HG03066 (cell line): ENCODE data around the gene TMEFF1.

Source experiments
- ATAC-seq: cut with Tn5 transposase; IDR thresholded peaks from one replicate; pipeline ENCODE4 v1.9.1; 2021; ENCODE audit warnings: low read depth; ENCODE audit not compliant: unreplicated experiment

TMEFF1 gene

DNA sequence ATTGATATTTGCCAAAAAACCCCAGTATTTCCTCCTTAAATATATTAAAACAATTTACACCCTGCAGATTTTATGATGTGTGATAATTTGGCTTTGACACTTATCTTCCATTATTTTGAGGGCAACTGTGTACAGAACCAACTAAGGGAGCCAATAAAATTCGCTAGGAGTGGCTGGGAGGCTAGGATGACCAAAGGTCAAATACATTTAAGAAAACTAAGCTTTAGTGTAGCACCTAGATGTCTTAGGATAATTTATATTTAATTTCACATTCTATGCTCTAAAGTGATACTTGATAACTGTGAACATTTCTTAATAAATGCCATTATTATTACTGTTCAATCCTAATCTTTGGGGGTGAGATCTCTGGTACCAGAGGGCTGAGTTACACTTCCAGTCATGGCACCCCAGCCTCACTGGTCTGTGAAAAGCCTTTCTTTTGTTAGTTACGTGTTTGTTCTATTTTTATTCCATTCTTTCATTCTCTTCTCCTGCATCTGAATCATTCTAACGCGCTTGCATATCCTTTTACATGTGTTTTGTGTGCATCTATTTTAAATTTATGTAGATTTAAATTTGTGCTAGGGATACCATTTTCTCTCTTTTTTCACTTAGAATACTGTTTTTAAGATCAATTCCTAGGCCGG lies 26.9 kb upstream of the TMEFF1 start:
- ATAC-seq: no peak

DNA sequence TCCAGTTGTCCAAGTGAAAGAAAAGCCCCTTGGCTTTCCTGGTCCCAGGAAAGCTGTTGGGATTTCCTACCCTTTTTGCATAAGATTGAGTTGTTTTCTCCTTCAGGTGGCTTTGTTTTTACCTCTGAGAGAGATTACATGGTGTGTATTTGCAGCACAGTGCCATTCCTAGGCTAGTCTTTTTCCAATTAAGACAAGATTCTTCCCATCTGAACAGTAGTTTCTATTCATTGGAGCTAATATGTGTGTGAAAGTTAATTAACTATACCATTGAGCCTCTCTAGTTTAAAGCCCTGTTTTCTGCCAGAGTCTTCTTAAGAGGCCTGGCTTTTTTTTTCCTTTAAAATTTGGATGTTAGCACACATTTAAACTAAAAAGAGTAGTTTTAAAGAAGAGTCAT lies 25.9 kb upstream of the TMEFF1 start:
- no peak for ATAC-seq

DNA sequence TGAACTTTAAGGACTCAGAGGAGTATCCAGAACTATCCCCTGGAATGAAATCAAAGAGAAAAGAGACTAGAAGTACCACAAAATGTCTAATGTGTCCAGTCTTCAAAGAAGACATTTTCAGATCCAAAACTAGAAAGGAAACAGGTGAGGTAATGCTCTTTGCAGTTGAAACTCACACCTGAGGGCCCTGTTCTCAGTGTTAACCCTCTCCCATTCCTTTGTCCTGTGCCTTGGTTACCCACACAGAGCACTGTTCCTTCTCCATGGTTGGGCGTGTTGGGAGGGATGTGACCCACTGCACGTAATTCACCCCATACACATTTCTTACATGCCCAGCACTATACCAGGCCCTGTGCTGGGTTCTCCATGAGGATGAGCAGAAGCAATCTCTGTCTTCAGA lies 24.7 kb upstream of the TMEFF1 start:
- ATAC-seq: no peak

DNA sequence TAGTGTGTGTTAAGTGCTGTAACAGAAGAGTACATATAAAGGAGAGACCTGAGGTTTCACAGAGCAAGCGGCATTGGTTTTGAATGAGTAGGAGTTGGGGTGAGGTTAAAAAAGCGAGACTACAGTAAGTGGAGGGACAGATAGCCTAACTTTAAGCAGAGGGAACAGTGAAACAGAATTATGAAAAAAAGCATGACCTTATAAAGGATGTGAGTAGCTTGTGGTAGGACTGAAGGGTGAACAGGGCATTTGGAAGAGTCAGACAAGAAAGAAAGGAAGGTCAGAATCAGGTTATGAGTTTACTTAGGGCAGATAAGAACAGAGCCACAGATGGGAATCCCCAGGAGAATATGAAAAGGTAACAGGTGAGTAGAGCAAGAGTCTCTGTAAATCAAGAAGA lies 23.5 kb upstream of the TMEFF1 start:
- ATAC-seq: peak; percentile 62

DNA sequence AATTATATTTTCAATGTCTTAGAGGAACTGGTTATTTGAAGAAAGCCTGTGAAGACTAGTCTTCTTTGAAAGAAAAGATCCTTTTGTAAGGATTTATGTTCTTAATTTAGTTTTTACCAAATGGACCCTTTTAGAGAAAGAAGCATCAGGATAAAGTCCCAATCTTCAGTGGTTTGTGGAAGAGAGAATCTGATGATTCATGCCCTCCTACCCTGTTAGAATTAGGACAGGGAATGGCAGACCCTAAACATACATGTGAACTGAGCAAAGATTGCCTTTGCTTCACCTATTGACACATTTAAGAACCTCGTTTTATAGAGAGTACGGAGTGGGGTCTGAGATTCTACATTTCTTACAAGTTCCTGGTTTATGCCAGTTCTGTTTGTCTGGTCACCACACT lies 20.1 kb upstream of the TMEFF1 start:
- ATAC-seq: no peak

DNA sequence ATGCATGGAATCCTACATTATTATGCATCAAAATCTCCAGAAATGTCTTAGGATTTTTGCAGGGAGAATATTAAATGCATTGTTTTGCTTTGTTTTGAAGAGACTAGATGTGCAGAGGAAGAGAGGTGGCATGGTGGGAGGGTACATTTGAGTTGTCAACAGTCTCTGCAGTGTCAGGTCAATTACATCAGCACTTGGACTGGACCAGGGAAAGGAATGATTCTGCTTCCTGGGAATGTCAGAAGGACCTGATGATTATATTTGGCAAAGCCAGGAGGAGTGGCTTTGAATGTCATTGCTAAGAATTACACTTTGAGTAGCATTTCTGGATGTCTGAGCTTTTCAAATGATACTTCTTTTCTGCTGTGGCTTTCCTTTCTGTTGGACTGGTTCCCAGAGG lies 17.5 kb upstream of the TMEFF1 start:
- ATAC-seq: no peak

DNA sequence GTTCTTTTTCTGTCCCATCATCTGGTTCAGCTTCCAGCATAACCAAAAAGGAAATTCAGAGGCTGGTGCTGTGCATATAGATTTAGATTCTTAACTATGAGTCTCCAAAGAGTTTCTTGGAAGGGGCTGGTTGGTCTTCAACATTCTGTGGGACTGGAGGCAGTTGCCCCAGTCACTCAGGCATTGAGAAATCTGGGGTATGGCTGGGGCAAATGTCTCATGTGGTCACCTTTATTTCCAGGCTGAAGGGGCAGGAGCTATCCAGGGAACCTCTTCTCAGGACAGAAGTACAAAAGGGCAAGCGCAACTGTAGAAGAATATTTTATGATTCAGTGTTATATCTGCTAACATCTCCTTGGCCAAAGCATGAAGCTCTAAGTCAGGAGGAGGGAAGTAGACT lies 15.4 kb upstream of the TMEFF1 start:
- ATAC-seq: no peak

DNA sequence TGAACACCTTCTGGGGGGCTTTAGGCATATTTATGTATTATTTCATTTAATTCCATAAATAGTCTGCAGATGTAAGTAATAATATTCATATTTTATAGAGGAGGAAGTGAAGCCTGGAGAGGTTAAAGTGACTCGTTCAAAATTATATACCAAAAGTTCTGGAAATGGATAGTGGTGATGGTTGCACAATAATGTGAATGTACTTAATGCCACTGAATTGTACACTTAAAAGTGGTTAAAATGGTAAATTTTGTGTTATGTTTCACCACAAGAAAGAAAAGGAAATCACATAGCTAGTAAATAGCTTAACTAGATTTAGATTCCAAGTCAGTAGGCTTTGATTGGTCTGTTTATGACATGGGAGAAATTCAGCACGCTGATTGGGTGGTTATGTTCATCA lies 13.0 kb upstream of the TMEFF1 start:
- ATAC-seq: no peak

DNA sequence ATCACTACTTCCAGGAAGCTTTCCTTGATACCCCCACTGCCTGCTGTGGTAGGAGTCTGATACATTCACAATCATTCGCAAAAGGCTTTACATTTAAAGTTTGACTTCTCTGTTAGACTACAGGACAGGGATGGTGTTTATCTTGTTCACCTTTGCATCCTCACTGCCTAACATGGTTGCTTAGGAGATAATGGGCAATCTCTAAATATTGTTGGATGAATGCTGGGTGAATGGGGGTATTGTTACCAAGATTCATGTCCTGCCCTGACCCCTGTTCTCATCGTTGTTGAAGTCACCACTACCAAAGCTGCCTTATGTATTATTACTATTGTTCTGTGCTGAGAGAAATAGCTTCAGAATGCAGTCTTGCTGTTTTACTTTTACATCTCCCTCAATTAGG lies 7.7 kb upstream of the TMEFF1 start:
- no peak for ATAC-seq

DNA sequence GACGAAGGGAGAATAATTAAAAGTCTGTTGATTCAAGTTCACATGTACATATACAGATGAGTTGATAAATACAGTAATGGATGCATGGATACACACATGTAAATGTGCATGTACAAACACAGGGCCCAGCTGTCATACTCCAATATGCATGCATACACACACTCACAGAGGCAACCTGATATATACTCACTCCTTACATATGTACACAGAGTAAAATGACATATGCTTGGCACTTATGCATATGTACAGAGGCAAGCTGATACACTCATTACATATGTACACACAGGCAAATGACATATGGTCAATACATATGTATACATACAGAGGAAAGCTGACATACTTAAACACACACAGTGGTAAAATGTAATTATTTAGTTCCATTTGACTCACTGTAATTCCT lies 7.2 kb upstream of the TMEFF1 start:
- ATAC-seq: no peak

DNA sequence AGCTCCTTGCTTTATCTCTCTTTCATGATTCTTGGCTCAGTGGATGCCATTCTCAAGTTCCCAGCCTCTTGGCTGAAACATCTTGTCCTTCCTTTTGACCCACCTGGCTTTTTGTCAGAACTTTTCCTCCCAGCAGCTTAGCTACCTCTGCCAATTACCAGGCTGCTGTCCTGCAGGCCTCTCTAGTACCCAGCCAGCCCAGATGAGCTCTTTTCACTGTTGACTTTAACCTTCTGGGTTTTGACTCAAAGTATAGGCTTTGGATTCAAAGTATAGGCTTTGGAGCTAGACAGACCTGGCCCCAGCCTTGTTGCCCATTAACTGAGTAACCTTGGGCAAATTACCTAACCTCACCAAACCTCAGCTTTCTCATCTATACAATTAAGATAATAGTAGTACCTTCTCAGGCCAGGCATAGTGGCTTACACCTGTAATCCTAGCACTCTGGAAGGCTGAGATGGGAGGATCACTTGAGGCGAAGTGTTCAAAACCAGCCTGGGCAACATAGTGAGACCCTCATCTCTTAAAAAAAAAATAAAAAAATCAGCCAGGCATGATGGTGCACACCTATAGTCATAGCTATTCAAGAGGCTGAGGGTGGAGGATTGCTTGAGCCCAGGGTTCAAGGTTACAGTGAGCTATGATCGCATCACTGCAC lies 6.6 kb upstream of the TMEFF1 start:
- no peak for ATAC-seq

DNA sequence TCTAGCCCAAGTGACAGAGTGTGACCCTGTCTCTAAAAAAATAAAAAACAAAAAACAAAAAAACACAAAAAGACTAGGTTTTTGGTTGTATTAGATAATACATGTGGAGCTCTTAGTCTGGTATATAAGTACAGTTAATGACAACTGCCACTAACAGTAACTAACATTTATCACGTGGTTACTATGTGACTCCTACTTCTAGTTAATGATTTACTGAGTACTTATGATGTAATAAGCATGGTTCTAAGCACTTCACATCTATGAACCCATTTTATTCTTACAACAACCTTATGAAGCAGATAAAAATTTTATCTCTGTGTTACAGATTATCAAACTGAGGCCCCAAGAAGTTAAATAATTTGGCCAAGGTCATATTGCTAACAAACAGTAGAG lies 6.1 kb upstream of the TMEFF1 start:
- ATAC-seq: peak; percentile 63

DNA sequence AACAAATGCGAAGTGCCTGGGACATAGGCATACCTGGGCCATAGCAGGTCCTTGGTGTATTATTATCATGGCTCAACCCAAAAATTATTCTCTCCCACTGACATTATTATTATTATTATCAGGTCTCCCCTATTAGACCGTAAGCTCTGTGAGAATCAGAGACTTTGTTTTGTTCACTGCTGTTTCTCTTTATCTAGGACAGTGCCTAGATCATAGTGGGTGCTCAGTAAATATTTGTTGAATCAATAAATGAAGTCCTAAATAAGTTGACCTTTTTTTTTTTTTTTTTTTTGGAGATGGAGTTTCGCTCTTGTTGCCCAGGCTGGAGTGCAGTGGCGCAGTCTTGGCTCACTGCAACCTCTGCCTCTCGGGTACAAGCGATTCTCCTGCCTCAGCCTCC lies 4.9 kb upstream of the TMEFF1 start:
- no peak for ATAC-seq

DNA sequence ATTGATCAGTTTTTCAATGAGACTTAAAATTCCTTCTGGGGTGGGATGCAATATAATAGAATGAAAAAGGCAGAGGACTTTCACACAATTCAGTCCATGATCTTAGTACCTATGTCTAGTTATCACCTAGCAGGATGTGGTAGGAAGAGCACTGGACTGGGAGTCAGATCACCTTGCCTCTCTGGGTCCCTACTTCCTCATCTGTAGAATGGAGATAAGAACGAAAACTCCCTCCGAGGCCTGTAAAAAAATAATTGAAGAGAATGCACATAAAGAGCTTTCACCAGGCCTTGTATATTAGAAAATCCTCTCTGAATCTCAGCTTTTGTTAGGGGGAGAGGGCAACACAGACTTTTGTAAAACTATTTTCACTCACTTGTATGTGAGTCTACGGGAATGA lies 681 bp upstream of the TMEFF1 start:
- no peak for ATAC-seq

DNA sequence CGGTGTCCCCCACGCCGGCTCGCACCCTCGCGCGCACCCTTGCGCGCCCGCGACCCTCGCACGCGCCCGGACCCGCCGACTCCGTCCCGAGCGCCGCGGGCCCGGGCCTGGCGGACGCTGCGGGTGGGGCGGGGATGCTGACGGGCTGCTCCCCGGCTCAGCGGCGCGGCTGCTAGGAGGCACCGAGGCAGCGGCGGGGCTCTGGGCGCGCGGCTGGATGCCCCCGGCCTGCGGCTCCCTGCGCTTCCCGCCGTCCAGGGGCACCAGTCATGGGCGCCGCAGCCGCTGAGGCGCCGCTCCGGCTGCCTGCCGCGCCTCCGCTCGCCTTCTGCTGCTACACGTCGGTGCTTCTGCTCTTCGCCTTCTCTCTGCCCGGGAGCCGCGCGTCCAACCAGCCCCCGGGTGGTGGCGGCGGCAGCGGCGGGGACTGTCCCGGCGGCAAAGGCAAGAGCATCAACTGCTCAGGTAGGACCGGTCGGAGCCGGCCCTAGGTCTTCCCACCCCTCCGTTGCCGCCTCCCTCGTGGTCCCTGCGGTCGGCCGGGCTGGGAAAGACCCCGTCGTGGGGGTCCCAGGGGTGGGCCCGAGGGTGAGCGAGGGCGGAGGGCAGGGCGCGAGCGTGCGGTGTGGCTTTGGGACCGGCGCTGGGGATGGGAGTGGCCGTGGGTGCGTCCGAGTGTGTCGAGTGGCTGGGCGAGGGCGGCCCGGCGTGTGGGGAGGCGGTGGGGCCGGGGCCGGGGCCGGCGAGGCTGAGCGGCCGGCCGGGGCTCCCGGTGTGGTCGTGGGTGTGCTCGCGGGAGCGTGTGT lies 530 bp downstream of the TMEFF1 start:
- ATAC-seq: peak; percentile 60

DNA sequence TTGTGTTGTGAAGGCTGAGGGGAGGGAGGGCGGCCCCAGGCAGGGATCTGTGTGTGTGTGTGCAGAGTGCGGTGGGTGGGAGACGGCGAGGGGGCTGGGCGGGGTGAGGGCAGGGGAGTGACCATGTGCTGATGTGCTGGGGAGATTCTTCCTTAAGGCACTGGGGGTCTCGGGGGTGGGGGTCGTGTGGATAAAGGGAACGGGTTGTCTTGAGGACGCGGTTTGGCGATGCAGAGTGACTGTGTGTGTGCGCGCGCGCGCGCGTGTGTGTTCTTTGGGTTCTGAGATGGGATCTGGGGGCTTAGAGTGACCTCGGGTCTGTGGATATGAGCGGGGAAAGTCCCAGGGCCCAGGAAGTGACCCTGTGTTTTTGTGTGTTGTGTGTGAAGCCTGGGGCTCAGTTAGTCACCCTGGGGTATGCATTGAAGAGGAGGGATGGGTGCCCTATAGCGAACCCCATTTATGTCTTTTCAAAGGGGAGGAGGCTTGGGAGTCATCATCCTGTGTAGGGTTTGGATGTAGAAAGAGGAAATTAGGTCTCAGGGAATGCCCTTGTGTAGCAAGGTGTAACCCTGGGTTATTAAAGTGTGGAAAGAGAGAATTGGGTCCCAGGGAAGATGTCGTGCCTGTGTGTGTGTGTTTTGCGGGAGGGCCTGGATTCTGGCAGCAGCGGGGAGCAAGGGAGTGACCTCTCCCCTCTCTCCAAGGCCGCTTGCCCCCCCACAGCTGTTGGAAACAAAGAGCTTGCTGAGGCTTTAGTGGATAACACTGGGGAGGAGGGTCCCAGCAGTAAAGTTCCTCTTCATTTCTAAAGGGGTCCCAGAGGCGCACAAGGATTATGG lies 1.4 kb downstream of the TMEFF1 start:
- no peak for ATAC-seq

DNA sequence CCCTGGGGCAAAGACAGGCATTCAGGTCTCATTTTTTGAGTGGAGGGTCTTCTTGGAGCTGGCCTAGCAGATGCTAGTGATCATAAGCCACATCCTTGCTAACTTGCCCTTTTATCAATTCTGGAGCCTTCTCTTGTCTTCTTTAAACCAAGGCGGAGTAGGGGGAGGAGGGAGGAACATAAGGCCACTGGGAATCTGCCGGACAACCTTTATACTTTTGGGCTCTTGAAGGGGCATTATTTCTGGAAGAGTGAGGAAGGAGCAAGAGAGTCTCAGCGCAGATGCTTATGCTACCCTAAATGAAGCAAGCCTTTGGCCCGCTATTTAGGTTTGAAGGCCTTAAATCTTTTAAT lies 2.0 kb downstream of the TMEFF1 start:
- ATAC-seq: no peak

DNA sequence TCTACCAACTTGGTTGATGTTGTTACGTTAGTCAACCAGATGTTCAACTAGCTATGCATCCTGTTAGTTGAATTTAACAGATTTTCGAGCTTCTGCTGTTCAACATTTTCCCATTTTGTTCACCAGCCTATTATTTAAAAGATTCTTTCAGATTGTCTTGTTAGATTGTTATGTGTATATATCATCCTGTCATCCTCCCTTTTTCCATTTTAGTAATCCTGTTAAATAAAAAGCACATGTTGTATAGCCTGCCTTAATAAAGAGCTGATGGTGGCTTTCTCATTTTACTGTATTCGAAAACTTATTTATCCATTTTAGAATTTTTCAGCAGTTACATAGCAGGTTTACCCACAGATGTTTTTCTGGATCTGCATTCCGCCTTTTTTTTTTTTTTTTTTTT lies 4.3 kb downstream of the TMEFF1 start:
- no peak for ATAC-seq

DNA sequence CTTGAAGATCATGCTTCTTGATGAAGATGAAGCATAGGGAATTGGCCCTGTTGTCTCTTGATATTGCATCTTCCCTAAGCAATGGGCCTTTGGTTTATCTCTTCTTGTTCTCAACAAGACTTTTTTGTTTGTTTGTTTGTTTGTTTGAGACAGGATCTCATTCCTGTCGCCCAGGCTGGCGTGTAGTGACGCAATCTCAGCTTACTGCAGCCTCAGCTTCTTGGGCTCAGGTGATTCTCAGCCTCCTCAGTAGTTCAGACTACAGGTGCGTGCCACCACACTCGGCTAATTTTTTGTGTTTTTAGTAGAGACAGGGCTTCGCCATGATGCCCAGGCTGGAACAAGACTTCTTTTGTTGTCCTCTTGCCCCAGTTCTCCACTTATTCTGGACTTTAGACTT lies 5.2 kb downstream of the TMEFF1 start:
- ATAC-seq: no peak

DNA sequence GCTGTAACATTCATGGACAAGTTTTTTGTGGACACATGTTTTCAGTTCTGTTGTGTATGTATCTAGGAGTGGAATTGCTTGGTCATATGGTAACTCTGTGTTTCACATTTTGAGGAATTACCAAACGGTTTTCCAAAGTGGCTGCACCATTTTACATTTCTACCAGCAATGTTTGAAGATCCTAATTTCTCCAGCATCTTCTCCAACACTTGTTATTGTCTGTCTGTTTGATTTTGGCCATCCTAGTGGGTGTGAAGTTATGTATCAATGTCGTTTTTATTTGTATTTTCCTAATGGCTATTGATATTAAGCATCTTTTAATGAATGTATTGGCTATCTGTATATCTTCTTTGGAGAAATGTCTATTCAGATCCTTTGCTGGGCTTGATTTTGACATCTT lies 6.9 kb downstream of the TMEFF1 start:
- ATAC-seq: no peak

DNA sequence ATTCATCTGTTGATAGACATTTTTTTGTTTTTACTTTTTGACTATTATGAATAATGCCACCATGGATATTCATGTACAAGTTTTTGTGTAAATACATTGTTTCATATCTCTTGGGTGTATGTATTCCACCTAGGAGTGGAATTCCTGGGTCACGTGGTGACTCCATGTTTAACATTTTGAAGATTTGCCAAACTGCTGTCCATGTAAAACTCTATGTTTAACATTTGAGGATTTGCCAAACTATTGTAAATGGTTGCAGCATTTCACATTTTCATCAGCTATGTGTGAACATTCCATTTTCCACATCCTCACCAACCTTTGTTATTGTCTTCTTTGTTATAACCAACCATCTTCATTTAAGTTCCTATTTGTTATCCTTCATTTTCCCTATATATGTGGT lies 12.2 kb downstream of the TMEFF1 start:
- no peak for ATAC-seq
